ENCODE measurements around the gene KCNC3. TPM values are rescaled to one million over a fixed set of nuclear protein-coding genes. Genes with fewer than 3 reads are reported as not detected.

The KCNC3 gene
- polyA plus RNA-seq, 1 donor from 2014 or later = 0.97 TPM

- Histone ChIP-seq H3K4me2 (ENCODE audit: low read length) (no peak overlapping the region), H3F3A (ENCODE audit: insufficient read depth, low read length, poor library complexity, severe bottlenecking) (no peaks in the 10 kb centered on the region), H3K79me2 (replicated peaks; ENCODE audit: insufficient read depth, low read length) (no peaks in the 10 kb centered on the region), H3K9me3 (ENCODE audit: low read length) (no peaks in the 10 kb centered on the region), H2AFZ (ENCODE audit: low read depth, low read length) (no peak overlapping the region), H3K4me3 (ENCODE audit: low read length) (no peak overlapping the region), H3K27me3 (ENCODE audit: insufficient read depth, low read depth, low read length) (no peaks in the 10 kb centered on the region), H3K36me3 (ENCODE audit: insufficient read depth, low read length) (no peaks in the 10 kb centered on the region), H3K9me2 (ENCODE audit: insufficient read depth, low read length) (no peaks in the 10 kb centered on the region), H3K9ac (ENCODE audit: low read length) (no peak overlapping the region), H3K27ac (ENCODE audit: low read length) (no peak overlapping the region), H4K20me1 (ENCODE audit: insufficient read depth) (no peaks in the 10 kb centered on the region)
- TF ChIP-seq POLR2AphosphoS5 (IDR thresholded peaks at IDR 0.05) (no peak), MXI1 (conservative IDR thresholded peaks at IDR 0.05; ENCODE audit: poor library complexity, severe bottlenecking) (no peak), EP300 (conservative IDR thresholded peaks at IDR 0.05; ENCODE audit: poor library complexity, severe bottlenecking) (no peak), CTCF (IDR thresholded peaks at IDR 0.05; ENCODE audit: poor library complexity, severe bottlenecking) (no peak), TAF1 (IDR thresholded peaks at IDR 0.05; ENCODE audit: low read depth) (no peak), SMC3 (conservative IDR thresholded peaks at IDR 0.05; ENCODE audit: poor library complexity) (no peak), REST (IDR thresholded peaks at IDR 0.05; ENCODE audit: borderline replicate concordance) (no peak), RAD21 (conservative IDR thresholded peaks at IDR 0.05) (no peak)
Observed at GRCh38 chr19:50266041-50266440, 63.1 kb downstream of the KCNC3 start.

GRCh38 chr19:50264483-50265186, 64.5 kb downstream of the KCNC3 start:
- H3K9me3 ChIP-seq (ENCODE audit: low read length) = no peaks in the 10 kb centered on the region
- no peak overlapping the region for H3K9ac ChIP-seq (ENCODE audit: low read length)
- no peaks in the 10 kb centered on the region for H4K20me1 ChIP-seq (ENCODE audit: insufficient read depth)
- no peak overlapping the region for H2AFZ ChIP-seq (ENCODE audit: low read depth, low read length)
- H3K27me3 ChIP-seq (ENCODE audit: insufficient read depth, low read depth, low read length) = no peaks in the 10 kb centered on the region
- H3F3A ChIP-seq (ENCODE audit: insufficient read depth, low read length, poor library complexity, severe bottlenecking) = no peaks in the 10 kb centered on the region
- TF ChIP-seq POLR2AphosphoS5 (IDR thresholded peaks at IDR 0.05) (no peak), RAD21 (conservative IDR thresholded peaks at IDR 0.05) (no peak), EP300 (conservative IDR thresholded peaks at IDR 0.05; ENCODE audit: poor library complexity, severe bottlenecking) (no peak), EZH2 (IDR thresholded peaks at IDR 0.05; ENCODE audit: borderline replicate concordance, insufficient read depth, low read length, poor library complexity, severe bottlenecking) (no peak), MXI1 (conservative IDR thresholded peaks at IDR 0.05; ENCODE audit: poor library complexity, severe bottlenecking) (no peak), REST (IDR thresholded peaks at IDR 0.05; ENCODE audit: borderline replicate concordance) (no peak), SMC3 (conservative IDR thresholded peaks at IDR 0.05; ENCODE audit: poor library complexity) (no peak), TAF1 (IDR thresholded peaks at IDR 0.05; ENCODE audit: low read depth) (no peak), CTCF (IDR thresholded peaks at IDR 0.05; ENCODE audit: poor library complexity, severe bottlenecking) (no peak)
- no peaks in the 10 kb centered on the region for H3K9me2 ChIP-seq (ENCODE audit: insufficient read depth, low read length)
- H3K79me2 ChIP-seq (replicated peaks; ENCODE audit: insufficient read depth, low read length) = no peaks in the 10 kb centered on the region
- no peaks in the 10 kb centered on the region for H3K36me3 ChIP-seq (ENCODE audit: insufficient read depth, low read length)
- no peak overlapping the region for H3K4me2 ChIP-seq (ENCODE audit: low read length)
- no peak overlapping the region for H3K27ac ChIP-seq (ENCODE audit: low read length)
- H3K4me3 ChIP-seq (ENCODE audit: low read length) = no peak overlapping the region
